Endothelial cell of umbilical vein (primary cell): ENCODE data around the gene ASPM. TPM values are rescaled to one million over a fixed set of nuclear protein-coding genes. Genes with fewer than 3 reads are reported as not detected.

Source experiments
- BruUV-seq: library from RNA; stranded (reverse); fragments of 400-500 nt; replicated peaks from 2 replicates; lab custom pipeline; 2021; lab: Mats Ljungman, UMichigan
- CTCF ChIA-PET: fragments of 300-600, 350-600 bp; sonication (Branson Sonifier 250); formaldehyde crosslinking; loops from one replicate; lab custom pipeline; 2021; ENCODE audit warnings: antibody characterized with exemption, inconsistent platforms; lab: Charles Lee
- POLR2A ChIA-PET: fragments of 300-600, 350-600 bp; sonication (Branson Sonifier 250); formaldehyde crosslinking; loops from one replicate; lab custom pipeline; 2021; ENCODE audit warnings: antibody characterized with exemption, inconsistent platforms; lab: Charles Lee
- DNase-seq: peaks from one replicate; pipeline ENCODE4 v3.0.0-alpha.2; 2011; ENCODE audit warnings: low read depth, low spot score
- FAIRE-seq: peaks from 2 replicates; lab custom pipeline; 2011; peaks lifted over from hg19 to GRCh38; lab: Jason Lieb, UNC
- H2AFZ ChIP-seq: 2 replicates; pipeline ENCODE4 v1.6.0; 2012; ENCODE audit warnings: low read depth, low read length, control low read depth, inconsistent platforms
- H3K27ac ChIP-seq: 2 replicates; pipeline ENCODE4 v1.5.1; 2011; ENCODE audit warnings: low read depth, mild to moderate bottlenecking, control low read depth, low read length, moderate library complexity; ENCODE audit not compliant: insufficient read depth
- H3K27me3 ChIP-seq, 2 experiments: 2 replicates each; pipeline versions ENCODE4 v1.6.0 to v1.6.1; 2011; ENCODE audit warnings: low read length in 2 of 2, mixed read lengths in 1 of 2; ENCODE audit not compliant: control insufficient read depth in 2 of 2, insufficient read depth in 2 of 2
- H3K36me3 ChIP-seq, 2 experiments: 2 replicates in 1 of 2; 3 replicates in 1 of 2; pipeline ENCODE4 v1.5.1; 2011; ENCODE audit warnings: low read length in 2 of 2, mild to moderate bottlenecking in 1 of 2, moderate library complexity in 1 of 2; ENCODE audit not compliant: control insufficient read depth in 2 of 2, insufficient read depth in 2 of 2; ENCODE audit errors: extremely low read depth in 1 of 2
- H3K4me1 ChIP-seq: 3 replicates; pipeline ENCODE4 v1.5.1; 2011; ENCODE audit warnings: mild to moderate bottlenecking, low read length; ENCODE audit not compliant: control insufficient read depth, insufficient read depth; ENCODE audit errors: extremely low read depth
- H3K4me2 ChIP-seq: 2 replicates; pipeline ENCODE4 v1.6.1; 2011; ENCODE audit warnings: low read length, control low read depth, mixed read lengths; ENCODE audit not compliant: insufficient read depth
- H3K4me3 ChIP-seq, 3 experiments: fragments of 200-600 bp in 1 of 3; sonication (generic), shearing (Covaris generic) in 1 of 3; replicated peaks in 1 of 3; 2 replicates each; pipeline ENCODE4 v1.5.1; 2011 to 2016; ENCODE audit warnings: control low read depth in 3 of 3, low read length in 3 of 3, mild to moderate bottlenecking in 2 of 3, inconsistent platforms in 1 of 3, low read depth in 1 of 3, moderate library complexity in 1 of 3; ENCODE audit not compliant: insufficient read depth in 1 of 3
- H3K79me2 ChIP-seq: 2 replicates; pipeline ENCODE4 v1.6.0; 2012; ENCODE audit warnings: low read length, inconsistent platforms; ENCODE audit not compliant: control insufficient read depth, insufficient read depth
- H3K9ac ChIP-seq: replicated peaks from 2 replicates; pipeline ENCODE3; 2011; ENCODE audit warnings: low read length, control low read depth; ENCODE audit not compliant: insufficient read depth; ENCODE audit errors: extremely low read depth
- H3K9me1 ChIP-seq: replicated peaks from 3 replicates; pipeline ENCODE4 v1.6.0; 2011; ENCODE audit warnings: mild to moderate bottlenecking, low read length; ENCODE audit not compliant: control insufficient read depth, insufficient read depth; ENCODE audit errors: extremely low read depth
- H3K9me3 ChIP-seq: replicated peaks from 2 replicates; pipeline ENCODE4 v1.5.1; 2012; ENCODE audit warnings: low read length, inconsistent platforms; ENCODE audit not compliant: control insufficient read depth, insufficient read depth
- H4K20me1 ChIP-seq: replicated peaks from 2 replicates; pipeline ENCODE3; 2011; ENCODE audit warnings: mild to moderate bottlenecking, low read length; ENCODE audit not compliant: control insufficient read depth, insufficient read depth; ENCODE audit errors: extremely low read depth
- EZH2 ChIP-seq: IDR thresholded peaks from 2 replicates; pipeline ENCODE4 v1.6.1; 2012; ENCODE audit warnings: borderline replicate concordance, low read depth, mild to moderate bottlenecking, moderate library complexity, low read length, inconsistent platforms; ENCODE audit not compliant: severe bottlenecking
- FOS ChIP-seq: IDR thresholded peaks from 2 replicates; pipeline ENCODE4 v1.6.1; 2011; ENCODE audit warnings: mild to moderate bottlenecking, low read length, moderate library complexity, borderline replicate concordance; ENCODE audit not compliant: insufficient read depth
- GATA2 ChIP-seq: IDR thresholded peaks from 2 replicates; pipeline ENCODE4 v1.7.0; 2011; ENCODE audit warnings: low read depth, mild to moderate bottlenecking, moderate library complexity, mixed read lengths, low read length; ENCODE audit not compliant: insufficient read length, insufficient read depth
- JUN ChIP-seq: IDR thresholded peaks from 2 replicates; pipeline ENCODE4 v1.6.1; 2011; ENCODE audit warnings: borderline replicate concordance, low read depth; ENCODE audit not compliant: insufficient read length, insufficient read depth
- MAX ChIP-seq: IDR thresholded peaks from 2 replicates; pipeline ENCODE4 v1.6.1; 2011; ENCODE audit not compliant: insufficient read depth, insufficient read length
- MYC ChIP-seq: IDR thresholded peaks from one replicate; pipeline ENCODE4 v1.6.1; 2011; ENCODE audit warnings: mild to moderate bottlenecking, low read depth, low read length
- POLR2A ChIP-seq: IDR thresholded peaks from 2 replicates; pipeline ENCODE4 v1.6.1; 2012; ENCODE audit warnings: low read depth, mild to moderate bottlenecking, control low read depth, low read length
- POLR2AphosphoS5 ChIP-seq: IDR thresholded peaks from 2 replicates; pipeline ENCODE4 v1.6.1; 2012; ENCODE audit warnings: low read depth, mild to moderate bottlenecking, control low read depth, low read length, moderate library complexity; ENCODE audit not compliant: insufficient read depth
- dilution Hi-C: fragments of 300-500 bp; cut with MboI; formaldehyde crosslinking; loops from one replicate; pipeline ENCODE4 v1.15.0; 2019; ENCODE audit warnings: low sequenced_read_pairs; ENCODE audit not compliant: extremely low pct_ligation_motif_present
- intact Hi-C: fragments of 100-400 bp; cut with micrococcal nuclease; formaldehyde crosslinking; loops from one replicate; pipeline ENCODE4 v1.10.0; 2022
- polyA plus RNA-seq, 4 experiments: library from polyadenylated mRNA; depleted of rRNA in 3 of 4; stranded (reverse) in 3 of 4; unstranded in 1 of 4; fragments of >200 nt; gene quantifications; 2 replicates each; pipeline versions ENCODE4 v1.2.1 to v1.2.3, GENCODE V29; 2011 to 2012; ENCODE audit warnings: missing spikeins in 1 of 4
- total RNA-seq: library from RNA; stranded (reverse); gene quantifications from 2 replicates; pipeline ENCODE4 v1.2.3, GENCODE V29; 2021
- TF ChIP-seq, protein P1 (sequence below), 2 donors: IDR thresholded peaks; 1 replicate in 1 of 2; 2 replicates in 1 of 2; pipeline ENCODE4 v1.5.1; 2011; ENCODE audit warnings: low read length in 2 of 2, mild to moderate bottlenecking in 2 of 2, moderate library complexity in 2 of 2, control low read depth in 1 of 2, inconsistent platforms in 1 of 2, low read depth in 1 of 2; ENCODE audit not compliant: insufficient read depth in 1 of 2; ENCODE audit errors: extremely low read depth in 1 of 2

Gene ASPM
- total and polyA plus RNA-seq, 2 donors (not counting 3 experiments of a cell fraction or from before 2014, with no cell fraction given) = 5.3 to 55.1 TPM

- Histone ChIP-seq H3K36me3 (no peaks in the 10 kb centered on the region), H3K9me3 (no peaks in the 10 kb centered on the region), H4K20me1 (peaks cover 3% of the 10 kb centered on the region), H3K4me1 (peaks cover 27% of the 10 kb centered on the region), H3K4me3 (peak overlapping the region in 1 of 3 experiments; percentile 6), H3K4me2 (peak overlapping the region; percentile 53), H3K27me3 (no peaks in the 10 kb centered on the region), H3K9ac (no peak overlapping the region), H3K27ac (no peak overlapping the region), H3K9me1 (no peaks in the 10 kb centered on the region), H3K79me2 (peaks cover 82% of the 10 kb centered on the region), H2AFZ (peak overlapping the region; percentile 53)
- CTCF ChIA-PET = no interaction called here
- FAIRE-seq (no peak), DNase-seq (peak; percentile 9)
- TF ChIP-seq EZH2 (no peak), POLR2AphosphoS5 (no peak), MYC (no peak), FOS (no peak), MAX (no peak), GATA2 (no peak), JUN (no peak), POLR2A (no peak)
- TF ChIP-seq, protein P1, sequence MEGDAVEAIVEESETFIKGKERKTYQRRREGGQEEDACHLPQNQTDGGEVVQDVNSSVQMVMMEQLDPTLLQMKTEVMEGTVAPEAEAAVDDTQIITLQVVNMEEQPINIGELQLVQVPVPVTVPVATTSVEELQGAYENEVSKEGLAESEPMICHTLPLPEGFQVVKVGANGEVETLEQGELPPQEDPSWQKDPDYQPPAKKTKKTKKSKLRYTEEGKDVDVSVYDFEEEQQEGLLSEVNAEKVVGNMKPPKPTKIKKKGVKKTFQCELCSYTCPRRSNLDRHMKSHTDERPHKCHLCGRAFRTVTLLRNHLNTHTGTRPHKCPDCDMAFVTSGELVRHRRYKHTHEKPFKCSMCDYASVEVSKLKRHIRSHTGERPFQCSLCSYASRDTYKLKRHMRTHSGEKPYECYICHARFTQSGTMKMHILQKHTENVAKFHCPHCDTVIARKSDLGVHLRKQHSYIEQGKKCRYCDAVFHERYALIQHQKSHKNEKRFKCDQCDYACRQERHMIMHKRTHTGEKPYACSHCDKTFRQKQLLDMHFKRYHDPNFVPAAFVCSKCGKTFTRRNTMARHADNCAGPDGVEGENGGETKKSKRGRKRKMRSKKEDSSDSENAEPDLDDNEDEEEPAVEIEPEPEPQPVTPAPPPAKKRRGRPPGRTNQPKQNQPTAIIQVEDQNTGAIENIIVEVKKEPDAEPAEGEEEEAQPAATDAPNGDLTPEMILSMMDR (IDR thresholded peaks at IDR 0.05; ENCODE audit: extremely low read depth in 1 of 2, insufficient read depth in 1 of 2, low read depth in 1 of 2, low read length in 2 of 2) = no peak
- intact Hi-C loops (no loop called here), dilution Hi-C loops (no loop called here)
- POLR2A ChIA-PET = no interaction called here
- no TSS peak for BruUV-seq
These were observed 4.9 kb downstream of the ASPM start for GRCh38 chr1:197141575-197141974.
